OCI-LY3 (cell line): ENCODE measurements around the gene NUAK2.

Experiments
- H2AFZ ChIP-seq: fragments of 200-600, 300-600 bp; shearing (Covaris generic); 2 replicates; pipeline ENCODE4 v1.6.0; 2014; ENCODE audit warnings: antibody characterized with exemption, low read depth, low read length
- H3K27ac ChIP-seq: fragments of 200-600, 300-600 bp; sonication (generic); 2 replicates; pipeline ENCODE4 v1.5.1; 2014; ENCODE audit warnings: mild to moderate bottlenecking, low read length, moderate library complexity, mixed read lengths
- H3K27me3 ChIP-seq: fragments of 200-600, 300-600 bp; sonication (generic); 2 replicates; pipeline ENCODE4 v1.6.1; 2014; ENCODE audit warnings: low read depth, low read length, mixed read lengths
- H3K36me3 ChIP-seq: fragments of 200-600, 300-600 bp; sonication (generic); replicated peaks from 2 replicates; pipeline ENCODE3; 2014; ENCODE audit warnings: low read depth, low read length, mixed read lengths
- H3K4me1 ChIP-seq: fragments of 300-600, 200-600 bp; sonication (generic); 2 replicates; pipeline ENCODE4 v1.6.1; 2014; ENCODE audit warnings: low read length, mixed read lengths
- H3K4me2 ChIP-seq: fragments of 200-600, 300-600 bp; sonication (generic); 2 replicates; pipeline ENCODE4 v1.6.1; 2014; ENCODE audit warnings: low read length, mixed read lengths
- H3K4me3 ChIP-seq: fragments of 300-600, 200-600 bp; sonication (generic); 2 replicates; pipeline ENCODE4 v1.5.1; 2014; ENCODE audit warnings: antibody characterized with exemption, mild to moderate bottlenecking, low read length, moderate library complexity
- H3K79me2 ChIP-seq: fragments of 300-600, 200-600 bp; shearing (Covaris generic); 2 replicates; pipeline ENCODE4 v1.6.1; 2014; ENCODE audit warnings: mild to moderate bottlenecking, low read length, mixed read lengths
- H3K9ac ChIP-seq: fragments of 300-600, 200-600 bp; shearing (Covaris generic); 2 replicates; pipeline ENCODE4 v1.6.0; 2014; ENCODE audit warnings: mild to moderate bottlenecking, low read length, moderate library complexity
- H3K9me3 ChIP-seq: fragments of 200-600, 300-600 bp; shearing (Covaris generic); 2 replicates; pipeline ENCODE4 v1.6.1; 2014; ENCODE audit warnings: low read length, mixed read lengths; ENCODE audit not compliant: insufficient read depth
- H4K20me1 ChIP-seq: fragments of 200-600, 300-600 bp; sonication (generic); 2 replicates; pipeline ENCODE4 v1.6.1; 2016; ENCODE audit warnings: low read length, mixed read lengths; ENCODE audit not compliant: insufficient read depth
- CTCF ChIP-seq: fragments of 200-600, 300-600 bp; sonication (generic); IDR thresholded peaks from 2 replicates; pipeline ENCODE4 v1.5.1; 2014; ENCODE audit warnings: antibody characterized with exemption, low read length, low read depth
- EZH2phosphoT487 ChIP-seq: fragments of 200-600 bp; shearing (Covaris generic); IDR thresholded peaks from 2 replicates; pipeline ENCODE4 v1.6.1; 2018; ENCODE audit warnings: antibody characterized with exemption, mixed run types, low read depth

Gene NUAK2

GRCh38 chr1:205354259-205355074 lies 32.9 kb upstream of the NUAK2 start:
- TF ChIP-seq CTCF (peak; percentile 86), EZH2phosphoT487 (no peak)
- Histone ChIP-seq H3K4me2 (no peak overlapping the region), H3K27me3 (peaks cover 21% of the 10 kb centered on the region), H2AFZ (no peak overlapping the region), H3K36me3 (no peaks in the 10 kb centered on the region), H3K9ac (no peak overlapping the region), H3K9me3 (no peaks in the 10 kb centered on the region), H3K79me2 (no peaks in the 10 kb centered on the region), H3K4me1 (peaks cover 10% of the 10 kb centered on the region), H4K20me1 (no peaks in the 10 kb centered on the region), H3K27ac (no peak overlapping the region), H3K4me3 (no peak overlapping the region)

GRCh38 chr1:205353612-205354011 lies 32.1 kb upstream of the NUAK2 start:
- Histone ChIP-seq H3K79me2 (no peaks in the 10 kb centered on the region), H2AFZ (no peak overlapping the region), H3K27ac (no peak overlapping the region), H4K20me1 (no peaks in the 10 kb centered on the region), H3K9ac (no peak overlapping the region), H3K27me3 (peaks cover 17% of the 10 kb centered on the region), H3K36me3 (no peaks in the 10 kb centered on the region), H3K4me1 (peaks cover 18% of the 10 kb centered on the region), H3K9me3 (no peaks in the 10 kb centered on the region), H3K4me3 (no peak overlapping the region), H3K4me2 (no peak overlapping the region)
- no peak for TF ChIP-seq EZH2phosphoT487
- no peak for TF ChIP-seq CTCF

- peaks cover 22% of the 10 kb centered on the region for H3K4me1 ChIP-seq
- H3K9ac ChIP-seq = no peak overlapping the region
- H3K27ac ChIP-seq = no peak overlapping the region
- no peak for TF ChIP-seq EZH2phosphoT487
- H4K20me1 ChIP-seq = no peaks in the 10 kb centered on the region
- H3K36me3 ChIP-seq = no peaks in the 10 kb centered on the region
- H3K27me3 ChIP-seq = peaks cover 13% of the 10 kb centered on the region
- no peaks in the 10 kb centered on the region for H3K9me3 ChIP-seq
- no peak overlapping the region for H2AFZ ChIP-seq
- H3K4me3 ChIP-seq = no peak overlapping the region
- no peaks in the 10 kb centered on the region for H3K79me2 ChIP-seq
- H3K4me2 ChIP-seq = no peak overlapping the region
Measured at GRCh38 chr1:205353191-205353590, 31.6 kb upstream of the NUAK2 start.

GRCh38 chr1:205351984-205352713 lies 30.6 kb upstream of the NUAK2 start:
- no peak overlapping the region for H3K27ac ChIP-seq
- no peaks in the 10 kb centered on the region for H4K20me1 ChIP-seq
- no peak overlapping the region for H3K4me2 ChIP-seq
- H2AFZ ChIP-seq = peak overlapping the region; percentile 22; the same call in 1 of the 2 replicates
- H3K4me1 ChIP-seq = peaks cover 30% of the 10 kb centered on the region
- no peak overlapping the region for H3K9ac ChIP-seq
- TF ChIP-seq EZH2phosphoT487 (no peak), CTCF (peak; percentile 13; the same call in 1 of the 2 replicates)
- H3K4me3 ChIP-seq = no peak overlapping the region
- H3K27me3 ChIP-seq = peaks cover 6% of the 10 kb centered on the region
- H3K9me3 ChIP-seq = no peaks in the 10 kb centered on the region
- H3K36me3 ChIP-seq = no peaks in the 10 kb centered on the region
- no peaks in the 10 kb centered on the region for H3K79me2 ChIP-seq
